Central memory CD4-positive, alpha-beta T cell (primary cell): ENCODE results near the gene SRGAP2.
A peak's percentile ranks its signal among the peaks of the same experiment; 100 is the strongest.
"Not testable (repeated sequence)": the region's sequence is repeated elsewhere in the genome, so short reads cannot be mapped to it uniquely, and the experiment has no call there.

Source experiments
- DNase-seq: peaks from one replicate; pipeline ENCODE4 v3.0.0; 2022
- total RNA-seq, 3 experiments: gene quantifications; one replicate each; lab custom pipeline; 2026; lab: John Stamatoyannopoulos, UW

SRGAP2 gene
- total RNA-seq: 10.3 to 21.0 (median 19.9) reads per million in 3 experiments

- DNase-seq: not testable (repeated sequence)
These were observed at the start of gene SRGAP2 for GRCh38 chr1:206203364-206204158. TSS of gene SRGAP2 (plus strand) at chr1:206203541. CDS start at chr1:206205971, 2,430 bp downstream.

GRCh38 chr1:206167350-206168029 is 35.9 kb upstream of the SRGAP2 start:
- DNase-seq: peak; percentile 8

DNA sequence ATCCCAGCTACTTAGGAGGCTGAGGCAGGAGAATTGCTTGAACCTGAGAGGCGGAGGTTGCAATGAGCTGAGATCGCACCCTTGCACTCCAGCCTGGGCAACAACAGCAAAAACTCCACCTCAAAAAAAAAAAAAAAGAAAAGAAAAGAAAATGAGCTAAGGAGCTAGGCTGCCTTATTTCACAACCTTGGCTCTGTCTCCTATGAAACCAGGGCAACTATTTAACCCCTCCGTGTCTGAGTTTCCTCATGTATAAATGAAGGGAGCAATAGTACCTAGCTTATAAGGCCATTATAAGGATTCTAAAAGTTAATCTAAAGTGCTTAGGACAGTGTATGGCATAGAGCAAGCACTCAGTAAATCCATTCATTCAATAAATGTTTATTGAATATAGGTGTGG is 33.5 kb upstream of the SRGAP2 start:
- DNase-seq: not testable (repeated sequence)

DNA sequence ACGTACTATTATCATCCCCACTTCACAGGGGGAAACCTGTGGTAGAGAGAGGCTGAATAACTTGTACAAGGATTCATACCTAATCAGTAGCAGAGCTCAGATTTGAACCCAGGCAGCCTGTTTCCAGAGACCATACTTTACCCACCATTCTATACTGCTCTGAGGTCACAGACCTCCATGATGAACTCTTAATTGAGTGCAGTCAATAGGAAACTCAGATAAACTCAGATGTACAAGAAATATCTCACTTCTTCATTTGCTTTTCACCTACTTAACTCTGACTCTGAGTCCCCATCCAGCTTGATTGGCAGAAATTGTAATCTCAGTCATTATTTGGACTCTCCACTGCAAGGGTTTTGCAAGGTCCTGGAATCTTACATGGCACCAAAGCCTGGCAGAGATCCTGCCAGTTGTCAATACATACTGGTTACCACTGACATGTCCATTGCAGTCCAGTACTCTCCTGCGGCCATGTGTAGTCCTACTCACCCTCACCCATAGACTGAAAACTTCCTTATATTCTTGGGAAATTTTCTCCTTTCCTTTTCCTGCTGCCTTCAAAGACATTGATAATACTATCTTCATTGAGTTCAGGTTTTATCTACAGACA is 30.1 kb upstream of the SRGAP2 start:
- not testable (repeated sequence) for DNase-seq

GRCh38 chr1:206174182-206174868 is 29.0 kb upstream of the SRGAP2 start:
- DNase-seq: not testable (repeated sequence)

DNA sequence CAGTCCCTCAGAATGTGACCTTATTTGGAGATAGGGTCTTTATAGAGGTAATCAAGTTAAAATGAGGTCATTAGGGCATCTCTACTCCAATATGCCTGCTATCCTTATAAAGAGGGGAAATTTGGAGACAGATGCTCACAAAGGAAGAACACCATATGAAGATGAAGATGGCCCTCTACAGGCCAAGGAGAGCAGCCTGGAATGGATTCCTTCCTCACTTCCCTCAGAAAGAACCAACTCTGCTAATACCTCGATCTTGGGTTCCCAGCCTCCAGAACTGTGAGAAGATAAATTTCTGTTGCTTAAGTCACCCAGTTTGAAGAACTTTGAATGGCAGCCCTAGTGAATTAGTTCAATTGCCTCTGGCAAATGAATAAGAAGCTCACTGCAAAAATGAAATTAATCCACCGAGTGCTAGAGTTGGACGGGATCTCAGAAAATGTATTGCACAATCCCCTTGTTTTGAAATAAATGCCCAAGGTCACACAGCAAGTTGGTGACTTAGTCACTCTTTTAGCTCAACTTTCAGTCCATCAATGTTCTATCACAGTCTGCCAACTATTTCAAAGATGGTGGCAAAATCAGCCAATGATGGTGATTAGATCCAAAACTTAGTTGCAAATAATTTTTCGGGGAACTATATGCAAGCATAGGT is 27.8 kb upstream of the SRGAP2 start:
- not testable (repeated sequence) for DNase-seq

DNA sequence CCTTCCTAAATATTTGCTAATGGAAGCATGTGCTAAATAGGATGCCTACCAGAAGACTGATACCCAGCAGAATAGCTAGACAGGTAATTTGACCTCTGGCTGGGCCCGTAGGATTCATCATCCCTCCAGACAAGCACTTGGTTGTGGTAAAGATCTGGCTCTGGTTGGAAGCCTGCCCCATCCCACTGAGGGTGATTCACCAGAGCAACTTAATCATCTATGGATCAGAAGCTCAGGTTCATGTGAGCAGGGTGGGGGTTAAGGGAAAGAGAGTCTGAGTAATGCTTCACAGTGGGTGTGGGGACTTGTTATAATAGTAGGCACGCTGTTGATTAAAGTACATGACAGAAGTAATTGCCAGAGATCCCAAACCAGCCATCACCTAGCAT is 27.2 kb upstream of the SRGAP2 start:
- DNase-seq: not testable (repeated sequence)

DNA sequence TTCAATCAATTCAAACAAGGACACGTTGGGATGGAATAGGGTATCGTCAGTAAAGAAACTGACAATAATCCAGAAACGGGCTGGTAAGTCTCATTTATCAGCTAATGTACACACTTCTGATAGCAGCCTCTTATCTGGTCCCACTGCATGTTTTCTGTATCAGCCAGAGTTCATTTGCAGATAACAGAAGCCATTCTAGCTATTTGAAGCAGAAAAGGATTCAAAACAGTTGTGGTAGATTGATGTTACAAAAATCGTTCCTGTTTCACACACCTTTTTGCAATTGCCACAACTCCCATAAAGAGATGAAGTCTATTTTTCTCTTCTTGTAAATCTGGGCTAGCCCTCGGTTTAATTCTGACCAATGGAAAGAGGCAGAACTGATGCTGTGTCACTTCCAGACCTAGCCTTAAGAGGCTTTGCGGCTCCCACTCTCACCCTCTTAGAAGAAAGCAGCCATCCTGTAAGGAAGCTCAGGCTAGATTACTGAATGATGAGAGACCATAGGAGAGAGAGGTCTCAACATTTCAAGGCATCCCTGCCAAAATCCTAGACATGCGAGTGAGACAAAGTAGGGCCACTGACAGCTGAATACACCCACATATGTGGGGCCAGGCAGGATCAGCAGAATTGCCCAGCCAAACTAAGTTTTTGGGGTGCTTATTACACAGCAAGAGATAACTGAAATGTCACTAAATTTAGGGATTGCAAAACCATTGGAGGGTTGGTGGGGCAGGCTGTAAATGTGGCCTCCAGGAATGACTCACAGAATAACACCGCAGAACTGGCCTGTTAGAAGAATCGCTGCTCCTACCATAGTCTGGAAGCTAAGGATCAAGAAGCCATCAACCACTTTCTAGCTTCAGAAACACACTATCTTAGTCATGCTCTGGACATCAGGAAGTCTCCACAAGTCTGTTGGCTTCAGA is 25.0 kb upstream of the SRGAP2 start:
- not testable (repeated sequence) for DNase-seq

DNA sequence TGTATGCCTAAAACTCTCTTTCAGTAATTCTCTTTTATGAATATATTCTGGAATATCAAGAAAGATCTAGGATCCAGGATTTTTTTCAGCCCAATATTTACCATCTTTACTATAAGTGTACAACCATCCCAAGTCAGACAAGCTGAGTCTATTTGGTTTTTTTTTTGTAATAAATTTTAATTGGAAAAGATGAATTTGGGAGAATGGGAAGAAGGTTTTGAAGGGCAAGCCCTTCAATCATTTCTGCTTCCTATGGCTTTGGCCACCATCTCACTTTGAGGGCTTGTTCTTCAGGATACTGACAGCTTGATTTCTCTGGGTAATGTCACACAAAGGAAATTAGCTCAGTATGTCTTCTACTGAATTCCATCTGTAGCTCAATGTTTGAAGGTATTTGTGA is 23.7 kb upstream of the SRGAP2 start:
- DNase-seq: not testable (repeated sequence)

- not testable (repeated sequence) for DNase-seq
These were observed 20.7 kb upstream of the SRGAP2 start for GRCh38 chr1:206182368-206183317.

GRCh38 chr1:206183788-206184187 is 19.6 kb upstream of the SRGAP2 start:
- not testable (repeated sequence) for DNase-seq

- DNase-seq: not testable (repeated sequence)
These were observed 17.6 kb upstream of the SRGAP2 start for GRCh38 chr1:206185778-206186177.

- DNase-seq: not testable (repeated sequence)
These were observed 16.5 kb upstream of the SRGAP2 start for GRCh38 chr1:206186826-206187225.

GRCh38 chr1:206195182-206195581 is 8.2 kb upstream of the SRGAP2 start:
- not testable (repeated sequence) for DNase-seq

- DNase-seq: not testable (repeated sequence)
These were observed 6.5 kb upstream of the SRGAP2 start for GRCh38 chr1:206196748-206197424.

- peak; percentile 99 for DNase-seq
These were observed 465 bp upstream of the SRGAP2 start, which contains the start of gene FAM72A for GRCh38 chr1:206202789-206203363. TSS of gene FAM72A (minus strand) at chr1:206202839. CDS start at chr1:206202025, 814 bp downstream.

- not testable (repeated sequence) for DNase-seq
These were observed 794 bp downstream of the SRGAP2 start for GRCh38 chr1:206204159-206204511.

DNA sequence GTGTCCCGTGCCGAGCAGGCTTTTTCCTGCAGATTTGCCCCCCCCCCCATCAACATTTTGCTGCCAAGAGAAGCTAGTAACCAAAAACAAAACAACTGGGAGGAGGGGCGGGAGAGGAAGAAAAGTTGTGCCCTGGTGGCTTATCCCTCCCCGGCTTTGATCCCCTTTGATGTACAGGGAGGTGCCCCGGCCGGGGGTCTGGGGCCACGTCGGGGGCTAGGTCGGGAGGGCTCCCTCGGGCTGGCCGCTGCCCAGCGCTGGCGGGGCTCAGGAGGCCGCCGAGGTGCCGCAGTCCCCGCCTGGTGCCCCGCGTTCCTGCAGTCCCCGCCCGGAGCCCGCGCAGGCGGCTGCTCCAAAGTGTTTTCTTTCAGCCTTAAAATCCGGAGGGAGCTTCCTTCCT is 1.5 kb downstream of the SRGAP2 start:
- not testable (repeated sequence) for DNase-seq

DNA sequence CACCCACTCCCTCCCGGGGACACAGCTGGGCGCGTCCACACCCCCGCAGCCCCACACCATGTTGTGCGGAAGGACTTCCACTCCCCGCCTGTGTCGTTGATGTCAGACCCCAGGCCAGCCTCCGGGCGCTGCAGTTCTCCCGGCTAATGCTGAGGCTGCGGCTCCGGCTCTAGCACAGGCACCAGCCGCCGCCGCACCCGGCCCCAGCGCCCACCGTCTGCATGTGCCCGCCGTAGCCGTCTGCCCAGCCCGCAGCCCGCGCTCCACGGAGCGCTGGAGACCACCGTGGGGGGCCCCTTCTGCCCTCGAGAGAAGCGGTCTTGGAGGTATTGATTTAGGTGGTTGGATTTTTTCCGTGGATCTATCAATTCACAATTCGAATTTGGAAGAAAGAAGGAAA is 2.2 kb downstream of the SRGAP2 start:
- peak; percentile 4 for DNase-seq
